GM12872 (cell line): Measurements from ENCODE around the gene CACNA2D4.

Experiments
- TF ChIP-seq, protein P1 (sequence below): IDR thresholded peaks from 3 replicates; pipeline ENCODE4 v1.5.1; 2011; ENCODE audit warnings: low read depth, mild to moderate bottlenecking, low read length, moderate library complexity; ENCODE audit not compliant: insufficient read depth

The CACNA2D4 gene

DNA sequence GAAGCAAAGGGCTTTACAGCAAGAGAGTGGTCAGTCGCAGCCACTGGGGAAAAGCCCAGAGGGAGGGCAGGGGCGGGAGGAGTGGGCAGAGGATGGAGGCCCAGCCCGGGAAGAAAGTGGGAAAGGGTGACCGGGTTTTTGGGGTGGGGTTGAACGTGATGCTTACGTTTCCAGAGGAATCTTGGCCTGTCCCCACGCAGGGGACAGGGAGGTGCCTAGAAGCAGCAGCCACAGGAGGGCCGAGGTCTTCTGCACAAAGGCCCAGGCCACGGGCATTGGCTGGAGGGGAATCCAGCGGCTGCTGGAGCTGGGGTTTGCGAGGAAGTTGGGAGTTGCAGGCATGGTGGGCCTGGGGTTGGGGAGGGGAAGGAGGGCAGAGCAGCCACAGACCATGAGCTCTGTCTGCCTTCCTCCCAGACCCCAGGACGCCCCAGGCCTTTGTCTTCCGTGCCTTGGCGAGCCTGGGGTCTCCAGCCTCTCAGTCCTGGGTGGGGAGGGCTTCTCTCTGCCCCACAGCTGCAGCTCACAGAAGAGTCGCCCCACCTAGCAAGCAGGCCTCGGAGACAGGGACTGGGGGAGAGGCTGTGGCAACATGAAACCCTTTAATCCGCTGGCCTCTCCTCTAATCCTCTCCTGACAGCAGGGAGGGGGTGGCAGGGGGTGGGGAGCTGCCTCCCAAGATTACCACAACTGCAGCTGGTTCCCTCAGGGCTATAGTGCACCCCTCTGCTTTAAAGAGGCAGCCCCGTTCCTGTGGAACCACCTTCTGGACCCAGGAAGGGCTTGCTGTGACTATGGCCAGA, at the start of gene CACNA2D4:
Gene CACNA2D4 (minus strand): TSS at position 572 of the 803 bp plus-strand sequence. CDS start 179 bp downstream, at position 393.
- TF ChIP-seq, protein P1, sequence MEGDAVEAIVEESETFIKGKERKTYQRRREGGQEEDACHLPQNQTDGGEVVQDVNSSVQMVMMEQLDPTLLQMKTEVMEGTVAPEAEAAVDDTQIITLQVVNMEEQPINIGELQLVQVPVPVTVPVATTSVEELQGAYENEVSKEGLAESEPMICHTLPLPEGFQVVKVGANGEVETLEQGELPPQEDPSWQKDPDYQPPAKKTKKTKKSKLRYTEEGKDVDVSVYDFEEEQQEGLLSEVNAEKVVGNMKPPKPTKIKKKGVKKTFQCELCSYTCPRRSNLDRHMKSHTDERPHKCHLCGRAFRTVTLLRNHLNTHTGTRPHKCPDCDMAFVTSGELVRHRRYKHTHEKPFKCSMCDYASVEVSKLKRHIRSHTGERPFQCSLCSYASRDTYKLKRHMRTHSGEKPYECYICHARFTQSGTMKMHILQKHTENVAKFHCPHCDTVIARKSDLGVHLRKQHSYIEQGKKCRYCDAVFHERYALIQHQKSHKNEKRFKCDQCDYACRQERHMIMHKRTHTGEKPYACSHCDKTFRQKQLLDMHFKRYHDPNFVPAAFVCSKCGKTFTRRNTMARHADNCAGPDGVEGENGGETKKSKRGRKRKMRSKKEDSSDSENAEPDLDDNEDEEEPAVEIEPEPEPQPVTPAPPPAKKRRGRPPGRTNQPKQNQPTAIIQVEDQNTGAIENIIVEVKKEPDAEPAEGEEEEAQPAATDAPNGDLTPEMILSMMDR, result no peak

DNA sequence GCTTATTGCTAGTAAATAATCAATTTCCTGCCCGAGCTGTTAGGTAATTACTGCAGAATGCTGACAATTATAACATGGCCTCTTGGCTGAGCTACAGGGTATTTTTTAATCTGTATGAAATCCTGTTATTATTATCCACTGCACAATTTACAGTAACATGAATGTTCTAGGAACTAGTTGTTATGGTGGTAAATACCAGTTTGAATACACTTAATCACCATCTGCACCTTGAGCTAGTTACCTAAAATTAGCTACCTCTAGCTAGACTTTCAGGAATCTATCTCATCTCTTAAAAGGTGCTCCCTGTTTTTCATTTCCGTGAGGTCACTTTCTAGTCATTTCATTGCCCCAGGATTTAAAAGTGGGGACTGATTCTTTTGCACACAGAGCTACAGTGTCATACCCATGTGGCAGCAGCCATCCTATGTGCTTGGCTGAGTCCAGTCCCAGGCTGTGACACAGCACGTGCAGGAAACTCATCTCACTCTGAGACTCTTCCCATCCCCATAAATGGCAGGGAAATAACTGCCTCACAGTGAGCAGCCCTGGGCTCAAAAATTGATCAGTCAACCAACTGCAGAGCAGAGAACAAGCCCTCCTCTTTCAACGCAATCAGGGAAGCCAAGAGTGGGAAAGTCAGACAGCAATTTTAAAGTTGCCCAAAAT, 48.2 kb upstream of the CACNA2D4 start:
- TF ChIP-seq, protein P1, result no peak

DNA sequence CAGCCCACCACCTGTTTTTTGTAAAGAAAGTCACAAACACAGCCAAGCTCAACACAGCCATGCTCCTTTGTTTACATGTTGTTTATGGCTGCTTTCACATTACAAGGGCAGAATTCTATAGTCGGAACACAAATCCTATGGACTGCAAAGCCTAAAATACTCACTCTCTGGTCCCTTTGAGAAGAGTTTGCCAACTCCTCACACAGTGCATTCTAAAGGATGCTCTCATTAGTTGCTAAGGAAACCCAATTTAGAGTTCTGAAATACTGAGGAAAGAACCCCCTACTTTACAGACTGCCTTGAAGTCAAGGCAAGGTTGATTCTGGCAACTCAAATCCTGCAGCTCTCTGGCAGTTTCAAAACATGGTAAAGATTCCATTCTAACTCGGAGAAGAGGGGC, 47.5 kb upstream of the CACNA2D4 start:
- TF ChIP-seq, protein P1, result no peak

DNA sequence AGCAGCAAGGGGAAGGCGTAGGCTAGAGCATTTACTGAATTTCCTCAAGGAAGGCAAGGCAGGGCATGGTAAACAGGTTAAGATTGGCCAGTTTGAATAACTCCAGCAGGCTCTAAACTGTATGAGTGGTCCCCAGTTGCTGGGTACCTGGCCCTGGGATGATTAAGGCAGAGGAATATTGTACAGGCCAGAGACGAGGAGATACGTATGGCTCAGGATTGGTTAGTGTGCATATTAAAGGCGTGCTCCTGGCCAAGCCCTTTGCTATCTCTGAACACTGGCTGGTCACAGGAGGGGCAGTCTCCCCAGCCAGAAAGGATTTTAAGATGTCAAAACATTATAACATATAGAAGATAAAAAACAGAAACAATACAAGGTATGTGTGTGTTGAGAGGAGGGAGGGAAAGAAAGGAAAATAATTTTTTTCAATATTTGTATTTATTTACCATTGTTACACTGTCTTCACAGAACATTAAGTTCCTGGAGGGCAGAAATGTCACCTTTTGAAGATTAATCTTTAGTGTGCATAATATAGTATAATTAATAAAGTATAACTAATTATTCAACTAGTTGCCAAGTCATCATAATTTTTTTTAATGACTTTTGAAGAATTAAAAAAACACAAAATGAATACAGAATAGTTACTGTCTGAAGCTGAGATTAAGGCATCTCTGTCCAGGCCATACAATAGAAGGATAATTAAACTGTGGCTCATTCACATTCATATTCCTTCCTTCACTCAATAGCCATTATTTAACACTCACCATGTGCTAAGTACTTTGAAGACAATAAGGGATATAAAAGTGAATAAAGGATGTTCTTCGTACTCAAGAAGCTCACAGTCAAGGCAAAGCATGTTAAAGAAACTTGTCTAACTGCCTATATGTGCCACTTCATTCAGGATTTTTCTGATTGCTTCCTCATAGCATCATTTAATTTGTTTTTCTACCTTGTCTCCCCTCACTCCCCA, 43.9 kb upstream of the CACNA2D4 start:
- TF ChIP-seq, protein P1, result no peak

- TF ChIP-seq, protein P1, result no peak
Measured at GRCh38 chr12:1956716-1957115, 38.3 kb upstream of the CACNA2D4 start.

DNA sequence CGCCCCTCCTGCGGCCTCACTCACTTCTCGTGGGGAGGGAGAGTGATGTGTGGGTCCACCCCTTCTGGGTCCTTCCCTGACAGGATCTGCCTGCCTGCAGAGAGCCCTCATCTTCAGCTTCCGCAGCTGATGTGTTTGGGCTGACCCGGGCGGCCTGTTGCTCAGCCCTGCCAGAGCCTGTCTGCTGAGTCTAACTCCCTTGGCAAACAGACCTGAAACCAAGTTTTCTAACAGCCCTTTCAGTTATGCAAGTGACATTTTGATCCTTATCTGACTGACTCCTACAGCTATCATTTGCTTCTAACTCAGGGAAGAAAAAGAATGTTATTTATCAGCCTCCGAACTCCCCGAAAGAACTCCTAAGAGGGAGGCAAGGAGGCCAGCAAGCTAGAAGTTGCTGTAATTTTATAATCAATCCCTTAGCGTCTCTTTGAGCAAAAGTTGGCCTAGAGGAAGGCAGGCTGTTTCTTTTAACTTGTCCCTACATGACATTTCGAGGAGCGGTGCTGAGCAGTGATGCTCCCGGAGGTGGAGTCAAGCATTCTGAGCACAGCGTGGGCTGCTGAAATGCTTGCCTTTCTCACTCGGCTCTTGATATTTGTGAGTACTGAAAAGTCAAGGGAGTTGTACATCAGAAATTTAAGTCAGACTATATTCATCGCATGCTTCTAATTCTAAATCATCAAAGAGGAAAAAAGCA, 31.5 kb upstream of the CACNA2D4 start:
- TF ChIP-seq, protein P1, result no peak
